Left hindlimb (tissue), 1 donor: ENCODE measurements around the gene FAM131A.
"Not testable (repeated sequence)": the region's sequence is repeated elsewhere in the genome, so short reads cannot be mapped to it uniquely, and the experiment has no call there.

Experiments
- DNase-seq: peaks from one replicate; pipeline ENCODE4 v3.0.0-alpha.2; 2018

The FAM131A gene

GRCh38 chr3:184317201-184317600 is 20.2 kb upstream of the FAM131A start:
- no peak for DNase-seq

DNA sequence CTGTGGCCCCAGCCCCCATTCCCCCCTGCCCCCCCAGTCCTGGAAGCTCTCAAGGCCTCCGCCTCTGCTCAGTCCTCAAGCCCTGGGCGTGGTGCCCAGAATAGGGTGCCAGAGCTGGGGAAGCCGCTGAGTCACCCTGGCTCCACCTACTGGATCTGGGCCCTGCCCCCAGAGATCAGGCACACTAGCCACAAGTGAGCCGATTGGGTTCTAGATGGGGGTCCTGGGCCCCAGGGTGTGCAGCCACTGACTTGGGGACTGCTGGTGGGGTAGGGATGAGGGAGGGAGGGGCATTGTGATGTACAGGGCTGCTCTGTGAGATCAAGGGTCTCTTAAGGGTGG is 17.3 kb upstream of the FAM131A start:
- DNase-seq: peak; percentile 90

GRCh38 chr3:184321666-184322065 is 15.7 kb upstream of the FAM131A start:
- DNase-seq: no peak

- no peak for DNase-seq
Measured at GRCh38 chr3:184322731-184323487, 14.5 kb upstream of the FAM131A start.

DNA sequence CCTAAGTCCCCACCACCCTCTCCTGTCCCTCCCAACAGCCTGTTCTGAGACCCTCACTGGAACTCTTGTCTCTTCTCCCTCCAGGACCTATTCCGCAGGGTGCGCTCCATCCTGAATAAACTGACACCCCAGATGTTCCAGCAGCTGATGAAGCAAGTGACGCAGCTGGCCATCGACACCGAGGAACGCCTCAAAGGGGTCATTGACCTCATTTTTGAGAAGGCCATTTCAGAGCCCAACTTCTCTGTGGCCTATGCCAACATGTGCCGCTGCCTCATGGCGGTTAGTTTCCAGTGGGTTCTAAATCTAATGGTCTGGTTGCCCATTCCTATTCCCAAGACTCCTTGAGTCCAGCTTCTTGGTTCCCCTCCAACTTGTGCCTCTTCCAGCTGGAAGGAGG is 13.7 kb upstream of the FAM131A start:
- DNase-seq: no peak

DNA sequence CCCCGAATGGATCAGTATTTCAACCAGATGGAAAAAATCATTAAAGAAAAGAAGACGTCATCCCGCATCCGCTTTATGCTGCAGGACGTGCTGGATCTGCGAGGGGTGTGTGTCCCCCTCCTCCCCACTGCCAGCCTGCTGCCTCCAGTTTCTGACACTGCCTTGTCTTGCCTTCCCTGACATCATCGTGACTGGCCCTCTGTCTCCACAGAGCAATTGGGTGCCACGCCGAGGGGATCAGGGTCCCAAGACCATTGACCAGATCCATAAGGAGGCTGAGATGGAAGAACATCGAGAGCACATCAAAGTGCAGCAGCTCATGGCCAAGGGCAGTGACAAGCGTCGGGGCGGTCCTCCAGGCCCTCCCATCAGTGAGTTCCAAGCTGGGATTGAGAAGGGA is 12.1 kb upstream of the FAM131A start:
- DNase-seq: no peak

DNA sequence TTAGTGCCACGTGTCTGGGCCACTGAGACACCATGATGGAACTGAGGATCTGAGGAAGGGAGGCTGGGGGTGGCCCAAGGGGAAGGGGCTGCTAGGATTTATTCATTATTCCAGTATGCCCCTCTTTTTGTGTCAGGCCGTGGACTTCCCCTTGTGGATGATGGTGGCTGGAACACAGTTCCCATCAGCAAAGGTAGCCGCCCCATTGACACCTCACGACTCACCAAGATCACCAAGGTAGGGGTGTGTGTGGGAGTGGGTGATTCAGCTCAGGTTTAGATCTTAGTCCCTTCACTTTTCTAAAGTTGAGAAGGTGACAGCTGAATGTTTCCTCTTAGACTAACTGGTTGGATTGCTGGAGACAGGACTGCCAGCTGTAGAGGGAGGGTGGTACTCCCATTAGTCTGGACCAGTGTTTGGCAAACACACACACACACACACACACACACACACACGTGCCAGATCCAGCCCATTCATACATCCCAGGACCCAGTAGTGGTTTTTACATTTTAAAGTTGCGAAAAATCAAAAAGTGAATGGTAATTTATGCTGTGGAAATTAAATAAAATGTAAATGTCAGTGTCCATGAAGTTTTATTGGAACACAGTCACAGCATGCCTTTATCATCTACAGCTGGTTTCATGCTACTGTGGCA is 11.6 kb upstream of the FAM131A start:
- DNase-seq: no peak

- no peak for DNase-seq
Measured at GRCh38 chr3:184327171-184327570, 10.2 kb upstream of the FAM131A start.

GRCh38 chr3:184328516-184328915 is 8.9 kb upstream of the FAM131A start:
- DNase-seq: no peak

GRCh38 chr3:184332370-184333090 is 4.9 kb upstream of the FAM131A start:
- no peak for DNase-seq

DNA sequence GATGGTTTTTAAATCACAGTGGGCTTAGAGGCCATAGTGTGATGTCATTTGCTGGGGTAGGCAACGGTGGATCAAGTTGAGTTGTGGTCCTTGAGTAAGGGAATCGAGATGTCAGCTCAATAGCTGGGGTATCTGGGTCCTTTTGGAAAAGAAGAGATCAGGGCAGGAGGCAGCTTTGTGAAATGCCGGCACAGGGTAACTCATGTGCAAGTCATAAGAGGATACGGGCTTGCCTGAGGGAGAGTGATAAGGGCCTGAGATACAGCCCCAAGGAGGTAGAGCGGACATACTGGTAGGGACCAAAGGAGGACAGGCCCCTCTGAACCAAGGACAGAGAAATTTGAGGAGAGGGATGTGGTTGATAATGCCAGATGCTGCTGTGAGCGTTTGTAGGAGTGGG is 4.2 kb upstream of the FAM131A start:
- no peak for DNase-seq

DNA sequence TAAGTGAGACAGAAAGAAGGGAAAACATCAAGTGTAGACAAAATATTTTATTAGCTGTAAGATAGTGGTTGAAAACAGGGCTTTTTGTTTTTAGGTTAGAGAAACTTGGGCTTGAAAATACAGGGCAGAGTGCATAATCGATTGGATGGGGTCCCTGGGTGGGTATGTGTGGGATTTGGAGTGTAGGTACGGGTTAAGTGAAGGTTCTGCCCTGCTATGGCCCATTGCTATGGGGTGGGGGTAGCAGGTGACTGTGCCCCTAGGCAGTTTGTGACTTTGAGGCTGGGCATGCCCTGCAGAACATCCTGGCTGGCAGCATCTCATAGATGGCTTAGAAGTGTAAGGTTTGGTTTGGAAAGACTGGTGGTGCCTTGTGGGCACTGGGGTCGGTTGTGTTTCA is 3.7 kb upstream of the FAM131A start:
- no peak for DNase-seq

GRCh38 chr3:184334470-184335158 is 2.8 kb upstream of the FAM131A start:
- no peak for DNase-seq

GRCh38 chr3:184335291-184335660 is 2.1 kb upstream of the FAM131A start:
- DNase-seq: no peak

DNA sequence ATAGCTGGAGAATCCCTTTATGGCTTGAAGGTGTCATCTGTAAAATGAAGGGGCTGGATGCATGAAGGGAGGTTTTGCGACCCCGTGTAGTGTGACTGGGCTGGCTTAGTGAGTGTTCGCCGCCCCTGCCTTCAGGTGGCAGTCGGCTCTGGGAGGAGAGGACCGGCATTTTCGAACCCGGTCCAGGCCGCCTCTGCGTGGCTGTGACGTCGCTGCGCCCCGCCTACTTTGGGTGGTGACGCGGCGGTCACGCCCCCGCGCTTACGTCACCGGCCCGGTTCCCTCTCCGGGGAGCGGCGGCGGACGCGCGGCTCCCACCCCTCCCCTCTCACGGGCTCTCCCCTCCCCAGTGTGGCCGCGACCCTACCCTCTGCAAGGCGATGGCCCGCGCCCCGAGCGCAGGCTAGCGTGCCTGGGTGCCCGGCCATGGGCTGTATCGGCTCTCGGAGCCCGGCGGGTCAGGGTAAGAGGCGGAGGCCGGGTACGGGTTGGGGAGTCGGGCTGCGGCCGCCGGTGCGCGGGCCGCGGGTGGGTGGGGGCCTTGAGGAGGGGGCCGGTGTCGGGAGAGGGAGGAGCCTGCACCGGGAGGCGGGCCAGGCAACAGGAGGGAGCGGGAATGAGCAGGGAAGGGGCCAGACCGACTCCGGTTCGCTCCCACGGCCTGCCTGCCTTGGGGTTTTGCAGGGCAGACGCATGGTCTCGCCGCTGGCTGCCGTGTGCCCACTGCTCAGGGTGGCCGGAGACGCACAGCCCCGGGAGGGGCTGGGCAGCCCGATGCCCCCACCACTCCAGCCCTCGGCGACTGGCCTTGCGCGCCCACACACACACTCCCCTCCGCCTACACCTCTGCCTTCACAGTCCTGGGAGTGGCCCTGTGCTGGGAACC is 1.5 kb upstream of the FAM131A start:
- DNase-seq: peak; percentile 92

DNA sequence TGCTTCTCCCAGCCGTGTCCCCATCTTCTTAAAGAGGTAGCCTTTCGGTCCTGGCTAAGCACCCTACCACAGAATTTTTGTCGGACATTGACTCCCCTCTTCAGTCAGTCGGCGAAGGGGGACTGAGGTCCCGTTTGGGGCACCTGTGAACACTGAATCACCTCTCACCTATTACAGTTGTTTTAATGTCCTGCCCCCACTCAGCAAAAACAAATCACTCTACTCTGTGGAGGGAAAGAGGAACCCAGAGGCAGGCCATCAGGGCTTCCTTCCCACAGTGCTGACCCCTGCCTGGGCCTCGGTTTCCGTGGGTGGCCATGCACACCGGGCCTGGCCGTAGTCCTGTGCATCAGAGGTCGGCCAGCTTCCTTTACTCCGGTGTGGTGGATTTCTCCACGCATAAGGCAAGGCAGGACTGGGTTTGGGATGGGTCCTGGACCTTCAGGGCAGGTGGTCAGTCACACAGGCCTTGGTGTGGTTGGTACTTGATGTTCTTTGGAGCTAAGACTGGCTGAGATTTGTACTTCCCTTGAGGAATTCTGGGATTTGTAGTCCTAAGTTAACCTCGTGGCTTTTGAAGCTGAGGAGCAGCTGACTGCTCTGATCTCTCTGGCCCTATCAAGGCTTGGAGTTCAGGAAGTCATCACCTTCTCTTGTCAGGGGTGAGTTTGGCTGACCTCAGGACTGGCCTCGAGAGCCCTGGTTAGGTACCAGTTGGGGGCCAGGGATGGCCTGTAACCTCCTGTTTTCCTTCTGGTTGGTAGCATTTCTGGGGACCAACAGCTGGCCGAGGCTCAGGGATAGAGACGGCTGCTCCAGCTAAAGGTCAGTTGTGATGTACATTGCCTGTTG is 627 bp upstream of the FAM131A start:
- DNase-seq: peak; percentile 60

DNA sequence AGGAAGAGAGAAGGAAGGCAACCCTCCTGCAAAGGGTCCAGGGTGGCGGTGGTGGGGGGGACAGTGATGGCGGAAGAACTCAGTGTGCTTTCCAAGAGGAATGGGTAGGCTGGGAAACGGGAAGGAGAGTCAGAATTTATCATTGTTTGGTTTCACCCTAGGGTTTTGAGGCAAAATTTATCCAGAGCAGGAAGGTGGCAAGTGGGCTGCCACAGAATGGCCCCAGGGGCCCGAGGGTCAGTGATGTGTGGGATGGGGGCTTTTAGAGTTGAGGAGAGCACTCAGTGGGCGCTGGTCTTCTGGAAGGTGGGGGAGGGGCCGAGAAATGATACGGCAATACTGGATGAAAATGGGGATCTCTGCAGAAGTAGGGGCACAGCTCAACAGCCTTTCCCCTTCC is 581 bp downstream of the FAM131A start:
- no peak for DNase-seq

GRCh38 chr3:184338511-184338945 is 1.1 kb downstream of the FAM131A start:
- DNase-seq: peak; percentile 91

GRCh38 chr3:184339001-184339400 is 1.6 kb downstream of the FAM131A start:
- DNase-seq: no peak

DNA sequence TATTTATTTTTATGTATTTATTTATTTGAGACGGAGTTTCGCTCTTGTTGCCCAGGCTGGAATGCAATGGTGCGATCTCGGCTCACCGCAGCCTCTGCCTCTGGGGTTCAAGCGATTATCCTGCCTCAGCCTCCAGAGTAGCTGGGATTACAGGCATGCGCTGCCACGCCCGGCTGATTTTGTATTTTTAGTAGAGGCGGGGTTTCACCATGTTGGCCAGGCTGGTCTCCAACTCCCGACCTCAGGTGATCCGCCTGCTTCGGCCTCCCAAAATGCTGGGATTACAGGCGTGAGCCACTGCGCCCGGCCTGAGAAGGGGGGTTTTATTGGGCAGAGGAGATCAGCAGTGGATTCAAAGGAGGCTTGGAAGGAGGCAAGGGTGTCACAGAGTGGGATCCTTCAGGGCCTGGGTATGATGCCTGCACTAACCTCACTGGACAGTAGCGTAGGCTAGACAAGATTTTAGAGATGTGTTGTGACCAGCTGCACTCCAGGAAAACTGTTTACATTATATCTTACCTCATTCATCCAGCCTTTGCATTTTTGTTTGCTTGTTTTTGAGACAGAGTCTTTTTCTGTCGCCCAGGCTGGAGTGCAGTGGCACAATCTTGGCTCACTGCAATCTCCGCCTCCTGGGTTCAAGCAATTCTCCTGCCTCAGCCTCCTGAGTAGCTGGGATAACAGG is 2.2 kb downstream of the FAM131A start:
- DNase-seq: not testable (repeated sequence)

- DNase-seq: no peak
Measured at GRCh38 chr3:184341925-184342324, 4.5 kb downstream of the FAM131A start.
